ENCODE measurements around the gene ESRRA.

GRCh38 chr11:64356498-64357411 is 51.4 kb downstream of the ESRRA start:
- TF ChIP-seq CTCF (IDR thresholded peaks at IDR 0.05; ENCODE audit: control extremely low read depth in 1 of 3, insufficient read depth in 1 of 3, low read depth in 1 of 3, low read length in 3 of 3) (peak in 2 of 3 experiments; percentile 86 to 92; a peak in 3 of 4 replicates), GABPA (IDR thresholded peaks at IDR 0.05; ENCODE audit: borderline replicate concordance, insufficient read depth, low read length) (no peak), POLR2A (IDR thresholded peaks at IDR 0.05; ENCODE audit: control extremely low read depth in 1 of 2, low read depth in 2 of 2, low read length in 2 of 2) (no peak), CEBPB (IDR thresholded peaks at IDR 0.05; ENCODE audit: low read depth, low read length) (no peak), EZH2 (IDR thresholded peaks at IDR 0.05; ENCODE audit: low read depth, low read length, severe bottlenecking) (no peak), POLR2AphosphoS5 (IDR thresholded peaks at IDR 0.05; ENCODE audit: low read depth, low read length) (no peak), EGR1 (IDR thresholded peaks at IDR 0.05; ENCODE audit: borderline replicate concordance, low read depth, low read length) (no peak), PHF8 (conservative IDR thresholded peaks at IDR 0.05; ENCODE audit: low read depth, low read length) (no peak)
